Left ventricle myocardium inferior (tissue), 1 donor: Measurements from ENCODE around the gene INPP4B. TPM values are rescaled to one million over a fixed set of nuclear protein-coding genes. Genes with fewer than 3 reads are reported as not detected.

Experiments
- DNase-seq: peaks from one replicate; pipeline ENCODE4 v3.0.0-alpha.2; 2020
- H3K27ac ChIP-seq: fragments of 200-600 bp; replicated peaks from 2 replicates; pipeline ENCODE4 v1.8.0; 2021
- H3K27me3 ChIP-seq: fragments of 200-600 bp; 2 replicates; pipeline ENCODE4 v1.8.0; 2021; ENCODE audit warnings: low read depth
- H3K36me3 ChIP-seq: fragments of 200-600 bp; 2 replicates; pipeline ENCODE4 v1.8.0; 2021
- H3K4me1 ChIP-seq: fragments of 200-600 bp; 2 replicates; pipeline ENCODE4 v1.8.0; 2021
- H3K4me3 ChIP-seq: fragments of 200-600 bp; 2 replicates; pipeline ENCODE4 v1.8.0; 2021; ENCODE audit warnings: mild to moderate bottlenecking, moderate library complexity
- H3K9me3 ChIP-seq: fragments of 200-600 bp; replicated peaks from 2 replicates; pipeline ENCODE4 v1.8.0; 2021
- CTCF ChIP-seq: fragments of 200-600 bp; IDR thresholded peaks from 2 replicates; pipeline ENCODE4 v1.8.0; 2021; ENCODE audit warnings: antibody characterized with exemption, mild to moderate bottlenecking, borderline replicate concordance
- intact Hi-C: fragments of 100-400 bp; cut with micrococcal nuclease; formaldehyde crosslinking; loops from one replicate; pipeline ENCODE4 v1.11.0; 2022
- total RNA-seq: library from RNA; stranded (reverse); fragmentation: NEBNext Ultra II Directional; extraction: Animal tissue kit (Norgen Biotek cat#: 25700); gene quantifications from one replicate; pipeline ENCODE4 v1.2.1, GENCODE V29; 2021
- donor health status: DM: no; HTN: yes; CAD: no; lungs with severe emphysema.

The INPP4B gene
- total RNA-seq, 1 donor from 2014 or later: 61.1 TPM

DNA sequence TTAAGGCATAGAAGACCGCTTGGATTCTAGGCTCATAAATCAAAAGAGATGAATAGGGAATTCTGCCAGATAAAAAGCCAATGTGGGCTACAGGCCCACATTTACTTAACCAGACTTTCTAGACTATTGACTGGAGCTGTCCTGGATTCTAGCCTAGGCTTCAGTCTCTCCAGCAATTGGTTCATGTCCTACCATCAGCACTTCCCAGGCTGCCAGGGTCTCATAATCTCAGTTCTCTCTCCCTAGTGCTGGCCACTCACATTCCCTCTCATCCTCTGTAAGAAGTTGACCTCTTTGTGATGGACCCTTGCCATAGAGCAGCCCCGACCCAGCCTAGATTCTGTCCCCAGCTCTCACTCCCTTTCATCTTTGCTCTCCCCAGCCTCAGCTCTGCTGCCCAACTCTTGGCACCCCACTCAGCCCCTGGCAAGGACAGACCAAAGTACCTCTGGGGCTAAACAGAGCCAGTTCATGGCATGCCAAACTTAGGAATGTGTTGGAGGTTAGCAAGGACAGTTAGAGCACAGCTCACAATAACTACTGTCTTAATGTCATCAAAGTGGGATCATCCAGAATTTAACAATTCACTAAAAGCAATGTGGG, 396.2 kb downstream of the INPP4B start:
- no peak for TF ChIP-seq CTCF
- intact Hi-C loops: no loop called here
- no peak for DNase-seq

DNA sequence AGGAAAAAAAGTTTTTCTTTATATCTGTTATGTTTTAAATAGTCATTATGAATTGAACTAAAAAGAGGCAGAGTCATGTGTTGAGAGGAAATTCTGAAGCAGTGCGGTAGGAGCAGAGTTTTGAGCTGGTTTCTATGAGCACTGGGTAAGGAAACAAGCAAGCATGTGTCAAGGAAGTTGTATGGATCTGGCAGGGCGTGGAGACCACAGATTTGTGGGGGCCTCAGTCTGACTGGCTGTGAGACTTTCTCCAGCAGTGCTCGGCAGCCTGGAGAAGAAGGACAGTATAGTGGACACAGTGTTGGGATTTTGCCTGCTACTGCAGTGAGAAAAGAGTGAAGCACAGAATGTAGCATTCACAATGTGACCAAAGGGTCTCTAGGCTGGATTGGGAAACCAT, 399.1 kb downstream of the INPP4B start:
- no peak overlapping the region for H3K4me3 ChIP-seq
- DNase-seq: no peak
- intact Hi-C loops: no loop called here
- no peaks in the 10 kb centered on the region for H3K9me3 ChIP-seq
- H3K27ac ChIP-seq: no peak overlapping the region
- H3K4me1 ChIP-seq: peaks cover 8% of the 10 kb centered on the region
- no peak for TF ChIP-seq CTCF
- H3K36me3 ChIP-seq: no peaks in the 10 kb centered on the region
- H3K27me3 ChIP-seq: no peaks in the 10 kb centered on the region

More for the DNA sequence above, 396.2 kb downstream of the INPP4B start:
- Histone ChIP-seq H3K9me3 (no peaks in the 10 kb centered on the region), H3K27ac (no peak overlapping the region), H3K27me3 (no peaks in the 10 kb centered on the region), H3K4me1 (peaks cover 8% of the 10 kb centered on the region), H3K4me3 (no peak overlapping the region), H3K36me3 (no peaks in the 10 kb centered on the region)

DNA sequence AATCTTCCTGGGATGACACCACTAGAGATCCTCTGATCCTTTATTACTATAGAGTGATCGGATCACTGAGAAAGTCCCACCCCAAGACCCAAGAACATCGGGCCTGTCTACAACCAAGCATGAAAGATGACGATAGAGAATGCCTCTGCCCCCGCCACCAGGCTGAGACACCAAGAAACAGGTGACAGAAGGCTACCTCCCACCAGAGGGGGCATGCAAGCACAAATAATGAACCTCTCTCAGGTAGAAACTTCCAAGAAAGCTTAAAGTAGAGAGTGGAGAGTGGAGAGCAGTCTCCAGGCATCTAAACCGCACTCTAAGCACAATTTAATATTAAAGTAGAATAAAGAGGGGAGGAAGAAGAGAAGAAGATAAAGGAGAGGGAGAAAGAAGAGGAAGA, 402.6 kb downstream of the INPP4B start:
- intact Hi-C loops: no loop called here
- no peak for TF ChIP-seq CTCF
- no peaks in the 10 kb centered on the region for H3K4me1 ChIP-seq

GRCh38 chr4:142440093-142440492, 406.0 kb downstream of the INPP4B start:
- H3K27me3 ChIP-seq: no peaks in the 10 kb centered on the region
- peaks cover 8% of the 10 kb centered on the region for H3K9me3 ChIP-seq
- no peaks in the 10 kb centered on the region for H3K36me3 ChIP-seq
- intact Hi-C loops: no loop called here
- DNase-seq: no peak
- no peaks in the 10 kb centered on the region for H3K4me1 ChIP-seq
- H3K4me3 ChIP-seq: no peak overlapping the region
- H3K27ac ChIP-seq: no peak overlapping the region
- no peak for TF ChIP-seq CTCF

More for the DNA sequence above, 402.6 kb downstream of the INPP4B start:
- DNase-seq: no peak
- no peaks in the 10 kb centered on the region for H3K27me3 ChIP-seq
- H3K36me3 ChIP-seq: no peaks in the 10 kb centered on the region
- no peak overlapping the region for H3K27ac ChIP-seq
- peaks cover 1% of the 10 kb centered on the region for H3K9me3 ChIP-seq
- no peak overlapping the region for H3K4me3 ChIP-seq

DNA sequence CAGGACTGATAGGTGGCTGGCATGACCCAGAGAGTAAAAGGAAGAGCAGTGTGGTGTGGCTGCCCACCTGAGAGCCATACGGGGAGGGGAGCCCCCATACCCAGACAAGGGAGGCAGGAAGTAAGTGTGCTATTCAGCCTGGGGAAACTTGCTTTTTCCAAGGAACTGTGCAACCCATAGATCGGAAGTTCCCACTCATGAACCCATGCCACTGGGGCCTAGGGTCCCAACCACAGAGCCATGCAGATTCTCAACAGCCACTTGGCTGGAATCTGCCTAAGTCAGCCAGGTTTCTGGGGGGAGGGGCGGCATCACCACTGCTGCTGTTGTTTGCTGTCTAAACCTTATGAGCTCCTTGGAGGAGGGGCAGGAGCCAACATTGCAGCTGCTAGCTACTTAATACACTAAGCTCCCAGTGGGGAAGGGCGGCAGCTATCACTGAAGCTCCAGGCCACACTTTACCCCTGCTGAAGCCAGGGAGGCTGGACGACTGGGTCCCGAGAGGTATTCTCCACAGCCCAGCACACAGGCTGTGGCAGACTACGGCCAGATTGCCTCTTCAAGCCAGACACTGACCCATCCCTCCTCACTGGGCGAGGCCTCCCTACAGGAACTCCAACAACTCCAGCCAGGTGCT, 410.4 kb downstream of the INPP4B start:
- no peak for DNase-seq
- TF ChIP-seq CTCF: no peak
- intact Hi-C loops: no loop called here

More for the DNA sequence above, 410.4 kb downstream of the INPP4B start:
- Histone ChIP-seq H3K27ac (no peak overlapping the region), H3K9me3 (peaks cover 8% of the 10 kb centered on the region), H3K27me3 (no peaks in the 10 kb centered on the region), H3K4me1 (no peaks in the 10 kb centered on the region), H3K4me3 (no peak overlapping the region), H3K36me3 (no peaks in the 10 kb centered on the region)
